Activated T-cell treated with anti-CD3 and anti-CD28 coated beads for 24 hours (primary cell): Measurements from ENCODE around the gene C10orf67.
"Not testable (repeated sequence)": the region's sequence is repeated elsewhere in the genome, so short reads cannot be mapped to it uniquely, and the experiment has no call there.

Experiments
- DNase-seq: peaks from one replicate; pipeline ENCODE4 v3.0.0-alpha.2; 2020; ENCODE audit warnings: low read depth

The C10orf67 gene

GRCh38 chr10:23322082-23322481, 22.5 kb downstream of the C10orf67 start:
- DNase-seq, result no peak

DNA sequence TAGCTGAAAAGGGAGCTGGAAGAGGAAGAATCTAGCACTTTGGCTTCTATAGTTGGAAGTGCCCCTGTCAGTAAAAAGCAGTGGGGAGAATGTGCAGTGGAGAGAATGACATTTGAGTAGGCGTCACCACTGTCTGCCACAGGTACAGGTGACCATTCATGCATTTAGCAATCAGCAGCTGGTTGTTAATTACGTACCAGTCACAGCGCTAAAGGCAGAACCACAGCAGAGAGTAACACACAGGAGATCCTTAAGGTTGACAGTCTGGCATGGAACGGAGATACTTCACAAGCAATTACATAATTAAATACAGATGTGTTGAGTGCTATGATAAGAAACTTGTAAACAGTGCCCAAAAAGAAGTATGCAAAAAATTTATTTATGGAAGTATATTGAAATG, 24.8 kb downstream of the C10orf67 start:
- DNase-seq, result no peak

DNA sequence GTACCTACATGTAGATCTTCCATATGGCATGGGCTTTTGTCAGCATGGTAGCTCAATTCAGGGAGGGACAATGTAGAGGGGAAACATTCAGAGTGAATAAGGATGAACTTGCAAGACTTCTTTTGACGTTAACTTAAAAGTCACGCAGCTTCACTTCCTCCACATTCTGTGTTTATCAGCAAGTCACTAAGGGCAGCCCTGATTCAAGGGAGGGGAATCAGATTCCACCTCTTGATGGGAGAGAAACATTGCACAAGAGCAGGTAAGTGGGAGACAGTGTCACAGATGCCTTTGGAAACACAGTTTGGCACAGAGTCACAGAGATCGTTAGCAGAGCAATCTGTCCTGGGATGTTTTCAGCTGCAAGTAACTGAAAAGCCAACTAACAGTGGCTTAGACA, 26.2 kb downstream of the C10orf67 start:
- DNase-seq, result no peak

DNA sequence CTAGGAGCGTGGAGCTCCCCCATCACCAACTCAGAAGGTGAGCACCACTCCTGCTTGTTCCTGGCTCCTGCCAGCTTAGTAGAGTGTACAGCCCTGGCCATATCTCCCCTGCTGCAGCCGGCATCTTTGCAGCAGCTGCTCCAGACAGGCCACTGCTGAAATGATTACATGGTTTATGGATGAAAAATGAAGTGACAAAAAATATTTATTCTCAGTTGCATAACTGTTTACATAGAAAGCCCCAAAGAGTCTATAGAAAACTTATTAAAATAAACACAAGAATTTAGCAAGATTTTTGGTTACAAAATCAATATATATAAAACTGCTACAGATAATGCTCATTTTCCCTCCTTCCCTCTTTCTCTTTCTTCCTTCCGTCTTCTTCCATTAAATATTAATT, 27.2 kb downstream of the C10orf67 start:
- no peak for DNase-seq

- no peak for DNase-seq
These were observed 28.2 kb downstream of the C10orf67 start for GRCh38 chr10:23316406-23316805.

GRCh38 chr10:23315966-23316365, 28.6 kb downstream of the C10orf67 start:
- DNase-seq, result no peak

- peak; percentile 45 for DNase-seq
These were observed 29.8 kb downstream of the C10orf67 start for GRCh38 chr10:23314835-23315239.

DNA sequence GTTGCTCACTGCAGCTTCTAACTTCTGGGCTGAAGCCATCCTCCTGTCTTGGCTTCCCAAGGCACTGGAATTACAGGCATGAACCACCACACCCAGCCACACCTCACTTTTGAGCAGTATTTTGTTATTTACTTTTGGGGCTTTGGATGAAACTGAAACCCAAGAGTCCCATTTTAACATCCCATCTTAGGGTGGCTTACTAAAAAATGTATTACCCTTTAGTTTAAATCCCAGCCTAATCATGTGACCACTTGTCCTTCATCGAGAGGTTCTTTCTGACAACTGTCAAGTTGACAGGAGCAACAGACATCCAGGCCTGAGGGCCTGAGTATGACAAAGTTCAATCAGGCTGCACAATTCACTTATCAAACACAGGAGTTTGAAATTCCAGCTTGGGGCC, 33.6 kb downstream of the C10orf67 start:
- no peak for DNase-seq

- DNase-seq, result no peak
These were observed 34.2 kb downstream of the C10orf67 start for GRCh38 chr10:23310404-23310803.

DNA sequence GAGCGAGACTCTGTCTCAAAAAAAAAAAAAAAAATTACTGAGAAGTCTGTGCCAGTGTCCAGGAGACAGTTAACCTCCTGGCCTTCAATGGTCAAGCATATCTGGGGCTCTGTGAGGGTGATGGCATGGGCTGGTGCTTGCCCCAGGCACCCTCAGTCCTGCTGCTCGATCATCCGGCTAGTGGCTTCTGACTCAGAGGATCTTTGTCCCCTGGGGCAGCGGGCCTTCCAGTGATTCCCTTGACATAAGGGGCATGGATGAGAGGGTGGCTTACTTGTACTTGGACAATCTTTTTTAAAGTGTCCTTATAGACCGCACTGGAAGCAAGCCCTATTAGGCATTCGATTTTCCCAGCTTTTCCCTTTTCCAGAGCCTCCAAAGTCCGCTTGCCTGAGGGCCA, 44.6 kb downstream of the C10orf67 start:
- DNase-seq, result not testable (repeated sequence)

DNA sequence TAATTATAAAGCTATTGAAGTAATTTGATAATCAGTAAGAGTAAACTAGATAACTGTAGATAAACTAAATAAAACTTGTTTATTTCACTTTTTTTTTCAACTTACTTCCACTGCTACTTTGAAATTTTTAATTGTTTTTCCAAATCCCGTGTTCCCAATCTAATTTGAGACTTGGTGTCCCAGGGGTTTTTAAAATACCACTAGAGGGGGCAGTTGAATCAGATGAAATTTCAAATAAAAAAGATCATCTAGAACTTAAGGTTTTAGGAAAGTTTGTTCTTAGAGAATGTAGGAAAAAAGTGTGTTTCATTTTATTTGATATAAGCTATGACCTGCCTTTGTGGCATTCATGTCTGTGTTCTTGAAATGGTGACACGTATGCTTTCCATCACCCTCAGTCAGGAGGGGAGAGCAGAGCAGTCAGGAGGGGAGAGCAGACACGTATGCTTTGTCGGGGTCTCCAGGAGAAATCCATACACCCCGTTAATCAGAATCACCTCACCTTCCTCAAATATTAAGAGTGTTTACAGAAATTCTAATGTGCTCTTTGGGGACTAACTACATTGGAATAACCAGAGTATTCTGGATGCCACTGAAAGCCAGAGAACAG, 49.9 kb downstream of the C10orf67 start:
- no peak for DNase-seq

DNA sequence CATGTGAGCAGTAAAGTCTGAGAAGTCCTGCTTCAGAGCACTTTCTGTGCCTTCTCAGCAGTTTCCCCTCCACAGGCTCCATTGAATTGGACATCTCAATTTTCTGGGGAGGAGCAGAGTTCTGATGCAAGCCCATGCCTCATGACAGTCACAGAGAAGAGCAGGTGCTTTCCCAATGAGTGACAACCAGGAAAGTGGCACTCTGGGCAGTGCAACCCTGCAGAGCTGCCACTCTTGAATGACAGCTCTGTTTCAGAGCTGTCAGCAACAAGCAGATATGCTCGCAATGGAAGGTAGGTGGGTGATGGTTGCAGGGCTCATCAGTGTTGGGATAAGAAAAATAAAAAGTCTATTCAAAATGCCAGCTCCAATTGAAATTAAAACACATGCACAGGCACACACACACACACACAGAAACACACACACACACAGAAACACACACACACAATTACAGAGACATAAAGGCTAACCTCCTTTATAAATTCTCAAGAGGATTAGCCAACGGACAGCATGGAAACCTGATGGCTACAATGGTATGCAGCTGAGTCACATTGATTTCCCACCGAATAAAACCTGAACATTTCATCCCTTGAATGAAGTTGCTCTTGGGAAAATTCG, 50.5 kb downstream of the C10orf67 start:
- no peak for DNase-seq

DNA sequence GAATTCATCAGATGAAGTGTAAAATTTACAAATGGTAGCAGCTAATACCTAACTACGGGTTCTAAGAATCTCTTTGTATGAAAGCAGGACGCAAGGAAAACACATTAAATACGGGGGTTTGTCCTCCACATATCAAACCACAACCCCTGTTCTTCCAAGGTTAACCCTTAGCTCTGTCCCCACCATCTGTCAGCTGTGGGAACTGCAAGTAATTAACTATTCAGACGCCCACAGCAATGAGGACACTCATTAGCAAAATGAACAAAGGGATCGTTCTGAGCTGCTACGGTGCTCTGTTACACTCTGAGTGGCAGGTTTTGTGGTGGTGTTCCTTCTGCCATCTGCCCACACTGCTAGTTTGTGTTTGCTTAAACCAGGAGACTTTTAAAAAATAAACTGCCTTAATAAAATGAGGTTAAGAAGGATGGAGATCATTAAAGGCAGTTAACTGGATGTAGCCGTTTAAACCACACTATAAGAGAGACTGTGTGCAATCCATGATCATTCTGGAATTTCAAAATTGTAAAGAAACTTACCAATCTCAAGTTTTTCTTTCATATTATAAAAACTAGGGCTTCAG, 51.4 kb downstream of the C10orf67 start:
- DNase-seq, result peak; percentile 35

- no peak for DNase-seq
These were observed 52.9 kb downstream of the C10orf67 start for GRCh38 chr10:23291551-23292334.

DNA sequence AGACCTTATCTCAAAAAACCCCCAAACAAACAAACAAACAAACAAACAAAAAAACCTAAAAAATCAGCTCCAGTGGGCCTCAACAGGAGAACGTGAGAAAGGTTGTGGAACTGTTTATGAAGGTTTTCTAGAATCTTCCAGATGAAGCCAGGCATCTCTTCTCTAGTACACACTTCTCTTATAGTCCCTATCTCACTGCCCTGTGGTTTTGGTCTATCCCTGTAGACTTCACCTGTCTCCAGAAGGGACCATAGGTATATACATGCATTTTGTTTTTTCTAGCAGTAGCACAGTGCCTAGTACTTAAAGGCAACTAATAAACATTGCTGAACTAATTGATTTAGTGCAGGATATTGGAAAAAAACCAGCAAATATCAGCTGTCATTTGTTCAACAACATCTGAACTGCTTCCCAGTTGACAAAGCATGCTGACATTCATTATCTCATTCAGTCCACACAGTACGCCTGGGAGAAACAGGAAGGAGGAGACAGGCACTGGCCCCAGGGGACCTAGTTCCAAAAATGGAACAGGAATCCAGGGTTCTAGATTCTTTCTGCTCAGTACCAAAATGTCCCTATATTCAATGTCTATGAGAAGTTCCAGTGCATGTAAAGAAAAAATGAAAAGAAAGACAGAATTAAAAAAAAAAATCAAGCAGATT, 59.8 kb downstream of the C10orf67 start:
- no peak for DNase-seq

DNA sequence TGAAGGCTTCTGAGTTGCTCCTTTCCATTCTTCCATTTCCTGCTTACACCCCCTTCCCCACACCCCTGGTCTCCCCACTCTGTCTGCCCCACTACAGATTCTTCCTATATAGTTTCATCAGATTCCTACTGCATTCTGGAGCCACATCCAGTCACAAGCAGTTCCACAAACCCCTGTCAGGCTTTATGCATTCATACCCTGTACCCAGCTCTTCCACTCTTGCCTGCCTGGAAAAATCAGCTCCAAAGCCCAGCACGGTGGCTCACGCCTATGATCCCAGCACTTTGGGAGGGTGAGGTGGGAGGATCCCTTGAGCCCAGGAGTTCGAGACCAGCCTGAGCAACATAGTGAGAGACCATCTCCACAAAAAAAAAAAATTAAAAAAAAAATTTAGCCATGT, 60.4 kb downstream of the C10orf67 start:
- DNase-seq, result no peak

DNA sequence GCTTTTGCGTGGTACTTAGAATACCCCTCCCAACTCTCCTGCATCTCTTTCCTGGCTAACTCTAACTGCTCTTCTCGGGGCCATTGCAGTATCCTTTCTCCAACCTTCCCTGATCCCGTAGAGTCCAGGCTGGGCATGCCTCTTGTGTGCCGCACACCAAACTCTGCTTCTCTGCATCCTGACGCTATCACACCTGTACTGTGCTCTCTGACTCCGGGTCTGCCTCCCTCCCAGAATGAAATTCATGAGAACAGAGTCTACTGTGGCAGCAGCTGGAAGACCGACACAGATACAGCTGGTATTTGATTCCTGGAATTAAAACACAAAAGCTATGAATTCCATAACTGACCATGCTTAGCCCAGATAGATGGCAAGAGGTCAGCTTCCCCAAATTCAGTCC, 60.9 kb downstream of the C10orf67 start:
- no peak for DNase-seq

GRCh38 chr10:23281044-23281433, 63.6 kb downstream of the C10orf67 start:
- DNase-seq, result no peak

GRCh38 chr10:23280419-23281043, 64.1 kb downstream of the C10orf67 start:
- no peak for DNase-seq

- no peak for DNase-seq
These were observed 69.2 kb downstream of the C10orf67 start for GRCh38 chr10:23275355-23275754.

DNA sequence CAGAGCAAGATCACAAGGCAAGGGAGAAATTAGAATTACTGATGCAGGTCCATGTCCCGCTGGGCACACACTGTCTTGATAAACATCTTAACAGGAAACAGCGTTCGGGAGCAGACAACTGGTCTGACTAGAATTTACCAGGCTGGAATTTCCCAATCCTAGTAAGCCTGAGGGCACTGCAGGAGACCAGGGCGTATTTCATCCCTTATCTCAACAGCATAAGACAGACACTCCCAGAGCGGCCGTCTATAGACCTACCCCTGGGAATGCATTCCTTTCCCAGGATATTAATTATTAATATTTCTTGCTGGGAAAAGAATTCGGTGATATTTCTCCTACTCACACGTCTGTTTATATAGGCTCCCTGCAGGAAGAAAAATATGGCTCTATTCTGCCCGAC, 70.4 kb downstream of the C10orf67 start:
- not testable (repeated sequence) for DNase-seq

GRCh38 chr10:23270531-23270930, 74.1 kb downstream of the C10orf67 start:
- no peak for DNase-seq
